Lower leg skin (tissue), 4 donors: ENCODE measurements around the gene NRXN3. TPM values are rescaled to one million over a fixed set of nuclear protein-coding genes. Genes with fewer than 3 reads are reported as not detected.
"Not testable (repeated sequence)": the region's sequence is repeated elsewhere in the genome, so short reads cannot be mapped to it uniquely, and the experiment has no call there.

Experiments used
- DNase-seq, 2 donors: peaks; one replicate each; pipeline ENCODE4 v3.0.0-alpha.2; 2019; ENCODE audit warnings: low spot score in 2 of 2
- H3K4me3 ChIP-seq: fragments of 200-600 bp; sonication (generic); 2 replicates; pipeline ENCODE4 v1.5.1; 2017; ENCODE audit warnings: mild to moderate bottlenecking, low read depth; ENCODE audit not compliant: poor library complexity, severe bottlenecking
- CTCF ChIP-seq, 3 donors: fragments of 450-650 bp; IDR thresholded peaks; one replicate each; pipeline ENCODE4 v1.5.1; 2016; ENCODE audit warnings: antibody characterized with exemption in 3 of 3, mild to moderate bottlenecking in 3 of 3, moderate library complexity in 2 of 3
- POLR2A ChIP-seq, 2 donors: fragments of 450-650 bp; IDR thresholded peaks; one replicate each; pipeline ENCODE4 v1.6.1; 2016 to 2017; ENCODE audit warnings: antibody characterized with exemption in 2 of 2, mild to moderate bottlenecking in 1 of 2, moderate library complexity in 1 of 2
- WGBS, 2 donors: methylation state at CpG; one replicate each; pipeline ENCODE4 v1.1.5; 2018; 5-methylcytosine and 5-hydroxymethylcytosine counted together
- intact Hi-C: fragments of 100-400 bp; cut with DNase I; formaldehyde crosslinking; loops from one replicate; pipeline ENCODE4 v1.15.0; 2023; ENCODE audit warnings: low total_unique reads
- total RNA-seq, 4 donors: library from RNA; depleted of rRNA; stranded (reverse); fragments of >200 nt; gene quantifications; one replicate each; pipeline ENCODE4 v1.1.0, GENCODE V29; 2016

The NRXN3 gene
- total RNA-seq, 4 donors from 2014 or later: 0.61 to 2.4 (median 1.7) TPM

- no peak for DNase-seq
- WGBS, 2 donors: 70 to 76% methylated on average over 3 of the region's 3 CpGs
- no peak for TF ChIP-seq CTCF (IDR thresholded peaks at IDR 0.05)
- no peak for TF ChIP-seq POLR2A (IDR thresholded peaks at IDR 0.05)
- H3K4me3 ChIP-seq: no peak overlapping the region
- intact Hi-C loops: loop anchor here (10.0 kb wide), 1 partner anchor 696 kb away; no protein-coding TSS in a partner anchor
Observed at GRCh38 chr14:78561074-78561473, 390.9 kb downstream of the NRXN3 start.

- peak; percentile 62 to 93 for DNase-seq
- intact Hi-C loops: loop anchor here (10.0 kb wide), 1 partner anchor 701 kb away; no protein-coding TSS in a partner anchor
- no peak for TF ChIP-seq CTCF (IDR thresholded peaks at IDR 0.05)
- TF ChIP-seq POLR2A (IDR thresholded peaks at IDR 0.05): no peak
- H3K4me3 ChIP-seq: no peak overlapping the region
- WGBS, 2 donors: 24 to 27% methylated on average over 16 of the region's 16 CpGs
Observed at GRCh38 chr14:78566026-78566858, 396.1 kb downstream of the NRXN3 start.

GRCh38 chr14:78566859-78567172 is 396.6 kb downstream of the NRXN3 start:
- intact Hi-C loops: loop anchor here (10.0 kb wide), 1 partner anchor 702 kb away; no protein-coding TSS in a partner anchor
- TF ChIP-seq POLR2A (IDR thresholded peaks at IDR 0.05): no peak
- no peak for TF ChIP-seq CTCF (IDR thresholded peaks at IDR 0.05)
- H3K4me3 ChIP-seq: no peak overlapping the region
- DNase-seq: no peak

DNA sequence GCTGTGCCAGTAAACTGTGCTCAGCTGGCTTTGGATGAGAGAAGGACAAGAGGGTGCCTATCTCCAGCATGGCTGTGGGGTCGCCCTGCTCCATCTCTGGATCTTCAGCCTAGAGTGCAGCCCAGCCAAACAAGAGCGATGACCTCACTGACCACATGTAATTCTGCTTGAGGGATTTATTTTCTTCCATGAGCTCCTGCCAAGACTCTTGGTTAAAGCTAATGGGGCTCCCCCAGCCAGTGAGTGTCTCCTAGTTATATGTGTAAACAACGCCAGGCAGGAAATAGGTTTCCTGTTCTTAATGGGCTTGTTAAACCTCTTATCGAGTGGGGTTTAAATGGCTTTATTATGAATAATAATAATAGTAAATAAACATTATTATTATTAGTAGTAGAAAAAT is 397.2 kb downstream of the NRXN3 start:
- WGBS, 2 donors: 52 to 56% methylated on average over 4 of the region's 4 CpGs
- DNase-seq: no peak
- H3K4me3 ChIP-seq: no peak overlapping the region
- TF ChIP-seq CTCF (IDR thresholded peaks at IDR 0.05): no peak
- TF ChIP-seq POLR2A (IDR thresholded peaks at IDR 0.05): no peak
- intact Hi-C loops: loop anchor here (10.0 kb wide), 1 partner anchor 703 kb away; no protein-coding TSS in a partner anchor

DNA sequence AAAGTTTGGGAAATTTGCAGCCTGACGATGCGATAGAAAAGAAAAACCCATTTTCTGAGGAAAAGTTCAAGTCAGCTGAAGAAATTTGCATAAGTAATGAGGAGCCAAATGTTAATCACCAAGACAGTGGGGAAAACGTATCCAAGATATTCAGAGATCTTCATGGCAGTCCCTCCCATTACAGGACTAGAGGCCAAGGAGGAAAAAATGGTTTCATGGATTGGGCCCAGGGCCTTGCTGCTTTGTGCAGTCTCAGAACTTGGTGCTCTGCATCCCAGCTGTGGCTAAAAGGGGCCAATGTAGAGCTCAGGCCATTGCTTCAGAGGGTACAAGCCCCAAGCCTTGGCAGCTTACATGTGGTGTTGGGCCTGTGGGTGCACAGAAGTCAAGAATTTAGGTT is 403.6 kb downstream of the NRXN3 start:
- H3K4me3 ChIP-seq, intact Hi-C loops, DNase-seq: not testable (repeated sequence)
- WGBS, 2 donors: 83 to 94% methylated on average over 3 of the region's 3 CpGs

DNA sequence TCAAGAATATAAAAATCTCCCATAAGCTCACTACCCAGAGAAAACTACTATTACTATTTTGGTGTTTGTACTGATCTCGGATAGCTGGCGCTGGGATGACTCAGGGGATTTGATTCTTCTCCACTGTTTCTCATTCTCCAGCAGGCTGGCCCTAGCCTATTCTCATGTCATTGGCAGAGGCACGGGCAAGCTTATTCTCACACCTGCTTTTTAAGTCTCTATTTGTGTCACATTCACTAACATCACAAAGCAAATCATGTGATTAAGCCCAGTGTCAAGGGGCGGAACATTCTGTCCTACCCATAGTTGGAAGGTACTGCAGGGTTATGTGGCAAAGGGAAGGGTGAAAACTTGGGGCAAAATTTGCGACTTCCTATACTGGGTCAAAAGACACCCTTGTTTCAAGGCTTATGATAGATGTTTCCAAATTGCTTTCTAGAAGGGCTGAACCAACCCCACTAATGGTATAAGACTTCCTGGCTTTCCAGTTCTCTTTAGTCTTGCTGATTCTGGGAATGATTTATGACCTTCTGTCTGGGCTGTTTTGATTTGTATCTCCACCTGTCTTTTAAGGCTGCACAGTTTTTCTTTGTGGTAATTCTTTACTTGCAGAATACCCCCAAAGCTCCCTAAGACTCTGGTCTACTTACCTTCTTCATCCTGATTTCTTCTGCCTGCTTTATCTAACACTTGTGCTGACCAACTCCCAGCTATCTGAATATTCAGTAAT is 406.4 kb downstream of the NRXN3 start:
- intact Hi-C loops: no loop called here
- 55 to 58% methylated on average over 5 of the region's 5 CpGs for WGBS, 2 donors
- TF ChIP-seq CTCF (IDR thresholded peaks at IDR 0.05): no peak

More for the DNA sequence above, 406.4 kb downstream of the NRXN3 start:
- no peak for DNase-seq
- H3K4me3 ChIP-seq: no peak overlapping the region
